ENCODE data around the gene ACP5.

- no peak for TF ChIP-seq CTCF (IDR thresholded peaks at IDR 0.05)
- no peak for TF ChIP-seq POLR2A (IDR thresholded peaks at IDR 0.05)
Measured at GRCh38 chr19:11626252-11626651, 48.8 kb upstream of the ACP5 start.

All from testis (tissue), 2 donors.